Tongue (tissue), 3 donors: ENCODE data around the gene UBE2F. TPM values are rescaled to one million over a fixed set of nuclear protein-coding genes. Genes with fewer than 3 reads are reported as not detected.

Experiments used
- DNase-seq: peaks from one replicate; pipeline ENCODE4 v3.0.0-alpha.2; 2015
- small RNA-seq: library from RNA; depleted of rRNA; stranded (forward); fragments of <200 nt; gene quantifications from one replicate; pipeline ENCODE3, GENCODE V24; 2014; ENCODE audit warnings: low replicate concordance
- total RNA-seq: library from RNA; depleted of rRNA; stranded (reverse); fragments of >200 nt; gene quantifications from one replicate; pipeline ENCODE4 v1.2.3, GENCODE V29; 2014

The UBE2F gene
- total RNA-seq, 1 donor from 2014 or later: 69.6 TPM

DNA sequence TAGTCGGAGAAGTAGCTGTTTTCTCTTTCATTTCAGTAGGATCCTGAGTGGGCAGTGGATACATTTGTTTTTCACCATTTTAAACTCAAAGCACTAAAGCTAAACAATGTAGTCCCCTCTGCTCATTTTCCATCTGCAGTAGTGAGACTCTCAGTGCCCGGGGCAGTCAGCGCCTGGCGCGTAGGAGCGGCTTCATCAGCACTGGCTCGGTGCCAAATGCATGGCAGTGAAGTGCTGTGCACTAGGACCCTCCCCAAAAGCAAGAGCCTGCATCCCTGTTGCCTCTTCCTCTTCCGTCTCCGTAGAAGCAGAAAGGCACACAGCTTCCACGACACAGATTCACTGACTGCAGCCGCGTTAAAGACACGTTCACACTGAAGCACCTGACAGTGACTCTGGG is 114.3 kb downstream of the UBE2F start:
- no peak for DNase-seq

- no peak for DNase-seq
Observed at GRCh38 chr2:238081561-238081960, 114.7 kb downstream of the UBE2F start.

GRCh38 chr2:238082151-238082550 is 115.3 kb downstream of the UBE2F start:
- DNase-seq: no peak

DNA sequence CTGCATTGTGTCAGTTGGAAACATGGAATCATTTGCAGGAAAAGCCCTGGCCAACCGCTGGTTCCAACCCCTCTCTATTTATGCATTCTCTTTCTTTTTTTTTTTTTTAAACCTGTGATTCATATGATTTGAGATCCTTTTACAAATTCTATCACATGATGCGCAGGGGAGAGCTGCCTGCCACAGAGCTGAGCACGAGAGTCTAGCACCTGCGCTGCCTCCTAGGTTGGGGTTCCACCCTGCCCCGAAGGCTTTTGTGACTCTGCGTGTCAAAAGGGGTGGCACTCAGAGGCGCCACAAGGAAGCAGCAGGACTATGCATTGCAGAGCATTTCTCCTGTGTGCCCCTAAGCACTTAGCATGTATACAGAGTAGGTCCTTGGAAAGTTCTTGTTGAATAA is 116.0 kb downstream of the UBE2F start:
- no peak for DNase-seq

GRCh38 chr2:238083919-238084318 is 117.1 kb downstream of the UBE2F start:
- no peak for DNase-seq

GRCh38 chr2:238084761-238085160 is 117.9 kb downstream of the UBE2F start:
- DNase-seq: no peak

- DNase-seq: no peak
Observed at GRCh38 chr2:238085899-238086298, 119.1 kb downstream of the UBE2F start.

GRCh38 chr2:238087211-238087610 is 120.4 kb downstream of the UBE2F start:
- DNase-seq: no peak

DNA sequence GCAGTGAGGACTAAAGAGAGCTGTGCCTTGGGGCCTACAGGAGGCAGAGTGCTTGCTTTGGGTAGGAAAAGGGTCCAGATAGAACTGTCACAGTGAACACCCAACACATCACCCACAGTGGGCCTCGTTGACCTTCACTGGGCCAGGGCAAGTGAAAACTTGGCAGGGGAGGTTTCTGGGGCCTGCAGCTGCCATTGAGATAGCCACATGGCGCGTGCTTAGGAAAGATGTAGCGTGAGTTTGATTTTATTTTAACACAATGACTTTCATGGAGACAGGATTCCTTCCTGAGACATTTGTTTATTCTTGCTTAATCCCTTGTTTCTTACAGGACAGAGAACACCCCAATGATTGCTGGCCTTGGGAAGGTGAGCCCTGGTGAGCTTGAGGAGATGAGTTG is 124.1 kb downstream of the UBE2F start:
- no peak for DNase-seq

DNA sequence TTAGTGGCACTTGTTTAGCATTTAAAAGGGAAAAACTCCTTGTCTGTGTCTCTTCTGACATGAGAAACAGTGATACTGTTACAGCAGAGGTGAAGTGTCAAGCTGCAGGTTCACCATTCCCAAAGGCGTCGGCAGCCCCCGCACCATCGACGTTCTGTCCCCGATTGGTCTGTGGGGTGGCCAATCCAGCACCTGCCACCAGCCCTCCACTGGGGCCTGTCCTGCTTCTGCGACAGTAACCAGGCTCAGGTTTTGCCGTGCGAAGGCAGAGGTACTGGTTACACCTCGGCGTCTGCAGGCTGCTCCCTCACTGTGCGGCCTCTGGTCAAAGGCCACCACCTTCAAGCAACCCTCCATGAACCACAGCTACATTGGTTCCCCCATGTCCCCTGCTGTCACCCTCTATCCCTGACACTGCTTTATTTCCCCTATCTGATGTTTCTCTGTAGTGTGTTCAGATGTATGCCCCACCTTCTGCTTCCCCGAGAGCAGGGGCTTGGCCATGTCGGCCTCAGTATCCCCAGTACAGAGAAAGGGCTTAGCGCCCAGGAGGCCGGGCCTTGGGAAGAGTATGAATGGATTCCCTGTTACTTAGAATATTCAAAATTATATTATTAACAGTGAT is 124.7 kb downstream of the UBE2F start:
- DNase-seq: no peak

Small RNAs within 50 kb of the gene (small RNA-seq; reads per million reads assigned to genes)
- not detected for gene RNU6-1333P

Other genes with a start within 250 kb of the UBE2F start
- gene RBM44, start 168.2 kb upstream of the UBE2F start, total RNA-seq: 4.0 TPM
- 51.7 TPM for gene RAMP1, start 107.4 kb upstream of the UBE2F start, total RNA-seq
- 21.2 TPM for gene SCLY, start 94.0 kb downstream of the UBE2F start, total RNA-seq
- gene ESPNL, start 133.3 kb downstream of the UBE2F start, total RNA-seq: 1.0 TPM
- 58.4 TPM for gene KLHL30, start 171.7 kb downstream of the UBE2F start, total RNA-seq
- gene ERFE, start 192.0 kb downstream of the UBE2F start, total RNA-seq: 14.1 TPM
- gene ILKAP, start 236.7 kb downstream of the UBE2F start, total RNA-seq: 33.2 TPM